ENCODE data around the gene ARL13A.

DNA sequence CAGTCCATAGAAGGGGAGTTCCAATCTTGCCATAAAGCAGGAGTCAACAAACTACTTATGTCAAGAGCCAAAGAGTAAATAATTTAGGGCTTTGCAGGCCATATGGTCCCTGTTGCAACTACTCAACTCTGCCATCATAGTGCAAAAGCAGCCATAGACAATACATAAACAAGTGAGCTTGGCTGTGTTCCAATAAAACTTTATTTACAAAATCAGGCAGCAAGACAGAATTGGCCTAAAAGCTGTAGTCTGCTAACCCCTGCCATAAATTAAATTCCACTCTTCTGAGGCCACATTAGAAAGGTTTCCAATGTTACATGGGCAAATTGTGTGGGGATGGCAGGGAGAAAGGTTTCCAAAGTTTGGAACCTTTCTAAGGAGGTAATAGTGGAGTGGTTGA, 67.7 kb downstream of the ARL13A start:
- no peak for TF ChIP-seq POLR2A (IDR thresholded peaks at IDR 0.05)
- TF ChIP-seq, protein P1, sequence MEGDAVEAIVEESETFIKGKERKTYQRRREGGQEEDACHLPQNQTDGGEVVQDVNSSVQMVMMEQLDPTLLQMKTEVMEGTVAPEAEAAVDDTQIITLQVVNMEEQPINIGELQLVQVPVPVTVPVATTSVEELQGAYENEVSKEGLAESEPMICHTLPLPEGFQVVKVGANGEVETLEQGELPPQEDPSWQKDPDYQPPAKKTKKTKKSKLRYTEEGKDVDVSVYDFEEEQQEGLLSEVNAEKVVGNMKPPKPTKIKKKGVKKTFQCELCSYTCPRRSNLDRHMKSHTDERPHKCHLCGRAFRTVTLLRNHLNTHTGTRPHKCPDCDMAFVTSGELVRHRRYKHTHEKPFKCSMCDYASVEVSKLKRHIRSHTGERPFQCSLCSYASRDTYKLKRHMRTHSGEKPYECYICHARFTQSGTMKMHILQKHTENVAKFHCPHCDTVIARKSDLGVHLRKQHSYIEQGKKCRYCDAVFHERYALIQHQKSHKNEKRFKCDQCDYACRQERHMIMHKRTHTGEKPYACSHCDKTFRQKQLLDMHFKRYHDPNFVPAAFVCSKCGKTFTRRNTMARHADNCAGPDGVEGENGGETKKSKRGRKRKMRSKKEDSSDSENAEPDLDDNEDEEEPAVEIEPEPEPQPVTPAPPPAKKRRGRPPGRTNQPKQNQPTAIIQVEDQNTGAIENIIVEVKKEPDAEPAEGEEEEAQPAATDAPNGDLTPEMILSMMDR (IDR thresholded peaks at IDR 0.05): no peak

Measured in body of pancreas (tissue), 4 donors.